Measurements from ENCODE around the gene RYR2. TPM values are rescaled to one million over a fixed set of nuclear protein-coding genes. Genes with fewer than 3 reads are reported as not detected.

The RYR2 gene
- total and polyA plus RNA-seq, 9 of the 15 experiments (the other 6 are each of a cell fraction or from before 2014, with no cell fraction given), result 0.03 to 0.42 (median 0.14) TPM

DNA sequence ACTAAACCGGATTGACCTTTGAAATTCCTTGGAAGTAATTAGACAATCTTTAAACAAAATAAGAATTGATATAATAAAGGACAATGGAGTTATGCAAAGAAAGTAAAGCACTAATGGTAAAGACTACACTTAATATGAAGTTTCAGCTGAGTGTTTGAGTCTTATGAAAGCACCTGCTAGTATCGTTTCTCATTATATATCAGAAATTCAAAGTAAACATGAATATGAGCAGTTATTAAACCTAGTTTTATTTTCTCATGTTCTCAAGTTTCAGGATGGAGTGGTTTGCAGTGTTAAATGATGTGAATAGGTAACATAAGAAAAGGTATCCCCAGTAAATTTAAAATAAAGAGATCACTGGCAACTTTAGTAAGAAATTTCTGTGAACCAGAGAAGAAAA lies 660.2 kb downstream of the RYR2 start:
- H3K9ac ChIP-seq (ENCODE audit: insufficient read depth in 1 of 2, low read depth in 2 of 2, low read length in 2 of 2), result no peak overlapping the region
- intact Hi-C loops (cut with micrococcal nuclease) (loop anchor here (5.0 kb wide), 1 partner anchor 540 kb away; no protein-coding TSS in a partner anchor), in situ Hi-C loops (cut with MboI) (no loop called here)
- FAIRE-seq (no peak), DNase-seq (ENCODE audit: extremely low read depth in 1 of 4, low spot score in 3 of 4) (no peak), ATAC-seq (no peak)
- ChIA-PET CTCF (ENCODE audit: low intra/inter-chr PET ratio) (no interaction called here), POLR2A (no interaction called here)
- H3K27me3 ChIP-seq (ENCODE audit: control insufficient read depth in 2 of 2, insufficient read depth in 2 of 2, low read length in 2 of 2), result no peaks in the 10 kb centered on the region
- BruUV-seq (replicated peaks), result no TSS peak
- no peak overlapping the region for H3K4me3 ChIP-seq
- H3K79me2 ChIP-seq (ENCODE audit: control insufficient read depth, insufficient read depth, low read length), result no peaks in the 10 kb centered on the region
- 2% methylated on average over 2 of the region's 2 CpGs for WGBS (ENCODE audit: insufficient coverage, low coverage, missing lambda C conversion rate)
- peaks cover 9% of the 10 kb centered on the region for H3K9me3 ChIP-seq (replicated peaks; ENCODE audit: control insufficient read depth, insufficient read depth, low read depth, low read length)
- no peaks in the 10 kb centered on the region for H4K20me1 ChIP-seq (replicated peaks; ENCODE audit: control insufficient read depth, insufficient read depth, low read length)
- H3K9me1 ChIP-seq (ENCODE audit: control insufficient read depth, insufficient read depth, low read length), result no peaks in the 10 kb centered on the region
- H3K4me2 ChIP-seq (ENCODE audit: insufficient read depth, low read length), result no peak overlapping the region
- H2AFZ ChIP-seq (ENCODE audit: low read depth, low read length), result no peak overlapping the region
- H3K4me1 ChIP-seq (replicated peaks in 1 of 2; ENCODE audit: control insufficient read depth in 2 of 2, insufficient read depth in 2 of 2, low read length in 2 of 2), result no peaks in the 10 kb centered on the region
- no peak overlapping the region for H3K27ac ChIP-seq (ENCODE audit: extremely low read depth, low read depth, low read length)
- no peaks in the 10 kb centered on the region for H3K36me3 ChIP-seq (ENCODE audit: control insufficient read depth, insufficient read depth, low read length)
- TF ChIP-seq DACH1 (IDR thresholded peaks at IDR 0.05; ENCODE audit: partially characterized antibody) (no peak), BRCA1 (IDR thresholded peaks at IDR 0.05) (no peak), BRCA1 (CRISPR knock-in tag; IDR thresholded peaks at IDR 0.05) (no peak), MXD1 (CRISPR knock-in tag; IDR thresholded peaks at IDR 0.05; ENCODE audit: borderline replicate concordance, poor library complexity, severe bottlenecking) (no peak), ZBTB8A (IDR thresholded peaks at IDR 0.05; ENCODE audit: partially characterized antibody) (no peak), CBX2 (IDR thresholded peaks at IDR 0.05; ENCODE audit: insufficient read depth, low read length, poor library complexity, severe bottlenecking) (no peak), SPI1 (IDR thresholded peaks at IDR 0.05; ENCODE audit: borderline replicate concordance, low read depth, low read length) (no peak), ZNF431 (CRISPR knock-in tag; IDR thresholded peaks at IDR 0.05) (no peak), CXXC5 (CRISPR knock-in tag; IDR thresholded peaks at IDR 0.05) (no peak), SP2 (IDR thresholded peaks at IDR 0.05; ENCODE audit: extremely low read depth, low read depth, low read length, poor library complexity, severe bottlenecking) (no peak), C11orf30 (IDR thresholded peaks at IDR 0.05; ENCODE audit: low read depth) (no peak), CEBPG (CRISPR knock-in tag; IDR thresholded peaks at IDR 0.05) (no peak), CEBPG (tag; conservative IDR thresholded peaks at IDR 0.05 in 1 of 2, IDR thresholded peaks at IDR 0.05 in 1 of 2) (no peak), CBFA2T3 (IDR thresholded peaks at IDR 0.05) (no peak), SP1 (CRISPR knock-in tag; IDR thresholded peaks at IDR 0.05) (no peak), EP400 (IDR thresholded peaks at IDR 0.05) (no peak)
- TF ChIP-seq, protein P1, sequence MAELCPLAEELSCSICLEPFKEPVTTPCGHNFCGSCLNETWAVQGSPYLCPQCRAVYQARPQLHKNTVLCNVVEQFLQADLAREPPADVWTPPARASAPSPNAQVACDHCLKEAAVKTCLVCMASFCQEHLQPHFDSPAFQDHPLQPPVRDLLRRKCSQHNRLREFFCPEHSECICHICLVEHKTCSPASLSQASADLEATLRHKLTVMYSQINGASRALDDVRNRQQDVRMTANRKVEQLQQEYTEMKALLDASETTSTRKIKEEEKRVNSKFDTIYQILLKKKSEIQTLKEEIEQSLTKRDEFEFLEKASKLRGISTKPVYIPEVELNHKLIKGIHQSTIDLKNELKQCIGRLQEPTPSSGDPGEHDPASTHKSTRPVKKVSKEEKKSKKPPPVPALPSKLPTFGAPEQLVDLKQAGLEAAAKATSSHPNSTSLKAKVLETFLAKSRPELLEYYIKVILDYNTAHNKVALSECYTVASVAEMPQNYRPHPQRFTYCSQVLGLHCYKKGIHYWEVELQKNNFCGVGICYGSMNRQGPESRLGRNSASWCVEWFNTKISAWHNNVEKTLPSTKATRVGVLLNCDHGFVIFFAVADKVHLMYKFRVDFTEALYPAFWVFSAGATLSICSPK (IDR thresholded peaks at IDR 0.05; ENCODE audit: borderline replicate concordance), result no peak
- TF ChIP-seq, protein P2, sequence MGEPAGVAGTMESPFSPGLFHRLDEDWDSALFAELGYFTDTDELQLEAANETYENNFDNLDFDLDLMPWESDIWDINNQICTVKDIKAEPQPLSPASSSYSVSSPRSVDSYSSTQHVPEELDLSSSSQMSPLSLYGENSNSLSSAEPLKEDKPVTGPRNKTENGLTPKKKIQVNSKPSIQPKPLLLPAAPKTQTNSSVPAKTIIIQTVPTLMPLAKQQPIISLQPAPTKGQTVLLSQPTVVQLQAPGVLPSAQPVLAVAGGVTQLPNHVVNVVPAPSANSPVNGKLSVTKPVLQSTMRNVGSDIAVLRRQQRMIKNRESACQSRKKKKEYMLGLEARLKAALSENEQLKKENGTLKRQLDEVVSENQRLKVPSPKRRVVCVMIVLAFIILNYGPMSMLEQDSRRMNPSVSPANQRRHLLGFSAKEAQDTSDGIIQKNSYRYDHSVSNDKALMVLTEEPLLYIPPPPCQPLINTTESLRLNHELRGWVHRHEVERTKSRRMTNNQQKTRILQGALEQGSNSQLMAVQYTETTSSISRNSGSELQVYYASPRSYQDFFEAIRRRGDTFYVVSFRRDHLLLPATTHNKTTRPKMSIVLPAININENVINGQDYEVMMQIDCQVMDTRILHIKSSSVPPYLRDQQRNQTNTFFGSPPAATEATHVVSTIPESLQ (CRISPR knock-in tag; IDR thresholded peaks at IDR 0.05), result no peak
- TF ChIP-seq, protein P3, sequence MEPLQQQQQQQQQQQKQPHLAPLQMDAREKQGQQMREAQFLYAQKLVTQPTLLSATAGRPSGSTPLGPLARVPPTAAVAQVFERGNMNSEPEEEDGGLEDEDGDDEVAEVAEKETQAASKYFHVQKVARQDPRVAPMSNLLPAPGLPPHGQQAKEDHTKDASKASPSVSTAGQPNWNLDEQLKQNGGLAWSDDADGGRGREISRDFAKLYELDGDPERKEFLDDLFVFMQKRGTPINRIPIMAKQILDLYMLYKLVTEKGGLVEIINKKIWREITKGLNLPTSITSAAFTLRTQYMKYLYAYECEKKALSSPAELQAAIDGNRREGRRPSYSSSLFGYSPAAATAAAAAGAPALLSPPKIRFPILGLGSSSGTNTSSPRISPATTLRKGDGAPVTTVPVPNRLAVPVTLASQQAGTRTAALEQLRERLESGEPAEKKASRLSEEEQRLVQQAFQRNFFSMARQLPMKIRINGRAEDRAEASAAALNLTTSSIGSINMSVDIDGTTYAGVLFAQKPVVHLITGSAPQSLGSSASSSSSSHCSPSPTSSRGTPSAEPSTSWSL (CRISPR knock-in tag; IDR thresholded peaks at IDR 0.05; ENCODE audit: borderline replicate concordance), result no peak
